GM11168 (cell line): ENCODE measurements around the gene SMG7.

Experiments used
- in situ Hi-C: fragments of 300-500 bp; cut with MboI; formaldehyde crosslinking; loops from one replicate; pipeline ENCODE4 v1.12.0; 2022; ENCODE audit warnings: low sequenced_read_pairs; ENCODE audit not compliant: unreplicated experiment

The SMG7 gene

DNA sequence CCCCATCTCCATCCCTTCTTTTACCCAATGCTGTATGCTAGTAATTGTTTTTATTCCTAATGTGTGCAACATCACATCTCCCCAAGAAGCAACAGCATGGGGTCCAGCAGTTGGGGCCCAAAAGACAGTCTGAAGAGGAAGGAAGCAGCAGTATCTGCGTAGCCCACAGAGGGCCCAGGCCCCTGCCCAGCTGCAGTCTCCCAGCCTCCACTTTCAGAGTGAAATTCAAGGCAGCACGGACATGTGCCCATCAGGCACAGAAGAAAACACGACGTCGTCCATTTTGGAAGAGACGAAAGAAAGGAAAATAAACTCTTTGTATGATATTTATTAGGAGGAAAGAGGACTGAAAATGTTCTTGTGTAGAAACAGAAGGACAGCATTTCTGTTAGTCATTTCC is 80.6 kb downstream of the SMG7 start:
- in situ Hi-C loops = no loop called here

- in situ Hi-C loops = no loop called here
These were observed 81.0 kb downstream of the SMG7 start for GRCh38 chr1:183553331-183553730.

- in situ Hi-C loops = no loop called here
These were observed 81.5 kb downstream of the SMG7 start for GRCh38 chr1:183553764-183554163.

GRCh38 chr1:183554577-183554976 is 82.3 kb downstream of the SMG7 start:
- in situ Hi-C loops = no loop called here

GRCh38 chr1:183559061-183559460 is 86.8 kb downstream of the SMG7 start:
- in situ Hi-C loops = no loop called here

DNA sequence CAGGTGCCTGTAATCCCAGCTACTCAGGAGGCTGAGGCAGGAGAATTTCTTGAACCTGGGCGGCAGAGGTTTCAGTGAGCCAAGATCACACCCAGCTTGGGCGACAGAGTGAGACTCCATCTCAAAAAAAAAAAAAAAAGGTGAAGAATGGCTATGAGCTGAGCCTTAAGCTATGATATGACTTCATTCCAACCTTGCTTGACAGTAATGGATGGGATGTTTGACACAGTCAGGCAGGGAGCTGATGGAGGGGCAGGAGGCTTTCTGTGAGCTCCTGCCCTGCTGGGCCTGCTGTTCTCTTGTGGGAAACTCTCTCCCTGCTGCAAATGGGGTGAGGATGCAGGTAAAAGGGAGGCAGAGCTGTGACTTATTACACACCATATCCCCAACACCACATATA is 90.4 kb downstream of the SMG7 start:
- in situ Hi-C loops = no loop called here

DNA sequence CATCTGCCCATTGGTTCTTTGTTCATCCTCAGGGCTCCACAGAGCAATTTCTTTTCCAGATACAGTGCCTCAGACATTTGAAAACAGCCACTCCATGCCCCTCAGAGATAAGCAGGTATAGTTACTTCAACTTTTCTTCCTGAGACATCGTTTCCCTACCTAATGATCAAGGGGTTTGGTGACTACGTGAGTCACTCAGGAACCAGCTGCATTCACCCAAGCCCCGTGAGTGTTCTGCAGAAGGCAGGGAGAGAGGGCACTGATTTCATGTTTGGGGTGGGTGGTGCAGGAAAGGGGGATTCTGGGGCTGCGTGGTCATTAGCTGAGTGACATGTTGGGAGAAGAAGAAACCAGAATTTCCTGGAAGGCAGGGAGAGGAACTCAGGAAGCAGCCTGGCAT is 93.0 kb downstream of the SMG7 start:
- in situ Hi-C loops = no loop called here

DNA sequence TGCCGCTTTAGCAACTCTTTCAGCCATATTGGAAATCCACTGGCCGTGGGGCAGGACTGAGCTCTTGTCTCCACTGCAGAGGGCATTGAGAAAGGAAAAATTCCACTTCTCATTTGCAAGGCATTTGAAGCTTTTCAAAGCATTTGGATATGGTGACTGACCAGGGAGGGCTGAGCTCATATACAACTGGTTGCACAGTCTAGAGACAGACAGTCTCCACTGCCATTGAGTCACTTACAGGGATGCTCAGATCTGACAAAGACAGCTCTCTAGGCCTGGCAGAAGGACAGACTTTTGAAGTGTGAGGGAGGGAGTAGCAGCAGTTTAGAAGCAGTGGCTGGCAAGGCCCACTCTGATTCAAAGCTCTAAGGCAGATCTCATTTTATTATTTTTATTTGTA is 93.7 kb downstream of the SMG7 start:
- in situ Hi-C loops = no loop called here

DNA sequence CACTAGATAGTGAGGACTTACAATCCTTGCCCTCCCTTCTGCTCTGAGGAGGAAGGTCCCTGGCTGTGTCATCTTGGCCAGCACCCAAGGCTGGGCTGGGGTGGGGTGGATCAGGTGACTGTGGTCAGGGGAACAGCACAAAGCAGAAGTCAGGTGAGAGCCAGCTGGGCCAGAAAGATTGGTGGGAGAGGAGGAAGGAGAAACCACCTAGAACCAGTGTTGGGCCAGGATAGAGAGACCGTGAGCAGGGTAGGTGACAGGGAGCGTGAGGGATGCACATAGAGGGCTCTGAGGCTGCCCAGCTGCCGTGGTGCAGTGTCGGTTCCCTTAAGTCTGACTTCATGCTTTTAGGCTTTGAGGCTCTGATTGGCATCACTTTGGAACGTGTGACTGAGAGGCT is 95.3 kb downstream of the SMG7 start:
- in situ Hi-C loops = no loop called here

GRCh38 chr1:183568176-183569021 is 96.1 kb downstream of the SMG7 start:
- in situ Hi-C loops = no loop called here

GRCh38 chr1:183569141-183569540 is 96.8 kb downstream of the SMG7 start:
- in situ Hi-C loops = no loop called here

DNA sequence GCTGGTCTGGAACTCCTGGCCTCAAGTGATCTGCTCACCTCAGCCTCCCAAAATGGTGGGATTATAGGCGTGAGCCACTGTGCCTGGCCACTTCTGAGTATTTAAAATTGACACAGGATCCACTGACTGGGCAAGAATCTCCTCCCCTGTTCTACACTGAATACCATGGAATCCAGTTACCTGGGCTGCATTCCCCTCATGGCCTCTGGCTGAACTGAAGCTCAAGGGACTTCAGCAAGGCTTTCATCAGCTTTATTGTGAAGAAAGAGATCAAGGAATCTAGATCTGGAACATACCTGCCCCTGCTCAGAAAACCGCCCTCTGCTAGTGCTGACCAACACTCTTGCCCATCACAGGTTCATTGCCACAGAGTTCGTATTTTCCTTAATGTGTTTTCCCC is 97.5 kb downstream of the SMG7 start:
- in situ Hi-C loops = no loop called here

GRCh38 chr1:183570451-183570850 is 98.2 kb downstream of the SMG7 start:
- in situ Hi-C loops = no loop called here

DNA sequence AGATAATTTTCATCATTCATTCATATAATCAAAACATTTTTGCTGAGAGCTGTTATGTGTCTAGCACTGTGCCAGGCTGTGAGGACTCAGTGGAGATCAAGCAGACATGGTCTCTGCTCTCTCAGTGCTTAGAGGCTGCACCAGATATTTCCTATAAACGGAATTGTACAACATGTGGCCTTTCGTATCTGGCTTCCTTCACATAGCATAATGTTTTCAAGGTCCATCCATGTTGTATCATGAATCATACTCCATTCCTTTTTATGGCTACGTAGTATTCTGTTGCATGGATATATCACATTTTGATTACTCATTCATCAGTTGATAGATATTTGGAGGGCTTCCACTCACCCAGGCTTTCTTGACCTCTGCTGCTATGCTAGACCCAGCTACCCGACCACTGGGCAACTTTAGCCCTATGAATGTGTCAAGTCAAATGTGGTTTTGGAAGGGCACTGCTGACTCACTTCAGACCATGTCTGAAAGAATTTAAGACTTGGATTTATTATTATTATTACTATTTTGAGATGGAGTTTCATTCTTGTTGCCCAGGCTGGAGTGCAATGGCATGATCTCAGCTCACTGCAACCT is 99.5 kb downstream of the SMG7 start:
- in situ Hi-C loops = no loop called here

- in situ Hi-C loops = no loop called here
These were observed 100.4 kb downstream of the SMG7 start for GRCh38 chr1:183572721-183573120.

DNA sequence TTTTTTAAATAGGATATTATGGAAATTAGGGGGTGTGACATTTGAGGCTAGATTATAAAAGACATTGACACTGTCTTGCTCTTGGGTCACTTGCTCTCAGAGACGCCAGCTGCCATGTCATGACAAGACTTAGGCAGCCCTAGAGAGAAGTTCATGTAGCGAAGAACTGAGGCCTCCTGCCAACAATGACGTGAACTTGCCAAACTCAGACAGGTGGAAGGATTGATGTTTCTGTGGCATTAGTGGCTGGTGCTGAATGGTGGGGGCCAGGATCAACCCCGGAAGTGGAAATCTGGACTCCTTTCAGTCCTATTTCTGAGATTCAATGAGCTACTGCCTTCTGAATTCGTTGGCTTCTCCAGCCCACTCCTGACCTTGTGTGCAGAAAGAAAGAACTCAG is 103.3 kb downstream of the SMG7 start:
- in situ Hi-C loops = no loop called here

DNA sequence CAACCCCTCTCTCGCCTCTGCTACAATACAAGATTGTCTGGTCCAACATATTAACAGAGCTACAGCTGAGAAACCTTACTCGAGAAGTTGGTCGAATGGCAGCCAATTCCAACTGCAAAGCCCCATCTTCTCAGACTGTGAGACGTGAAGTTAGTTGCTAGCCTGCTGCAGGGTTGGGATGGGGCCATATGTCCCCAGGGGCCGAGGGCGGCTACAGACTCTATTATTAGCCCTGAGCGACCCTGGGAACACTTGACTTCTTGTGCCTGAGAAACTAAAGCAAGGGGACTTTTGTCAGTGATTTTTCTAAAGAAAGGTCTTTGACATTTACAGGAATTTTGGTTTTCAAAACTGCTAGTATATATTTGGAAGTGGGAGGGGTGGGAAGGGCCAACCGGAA is 104.2 kb downstream of the SMG7 start:
- in situ Hi-C loops = no loop called here

GRCh38 chr1:183577897-183578465 is 105.7 kb downstream of the SMG7 start:
- in situ Hi-C loops = no loop called here

- in situ Hi-C loops = no loop called here
These were observed 106.6 kb downstream of the SMG7 start for GRCh38 chr1:183578856-183579255.

- in situ Hi-C loops = no loop called here
These were observed 108.0 kb downstream of the SMG7 start for GRCh38 chr1:183580281-183580682.

DNA sequence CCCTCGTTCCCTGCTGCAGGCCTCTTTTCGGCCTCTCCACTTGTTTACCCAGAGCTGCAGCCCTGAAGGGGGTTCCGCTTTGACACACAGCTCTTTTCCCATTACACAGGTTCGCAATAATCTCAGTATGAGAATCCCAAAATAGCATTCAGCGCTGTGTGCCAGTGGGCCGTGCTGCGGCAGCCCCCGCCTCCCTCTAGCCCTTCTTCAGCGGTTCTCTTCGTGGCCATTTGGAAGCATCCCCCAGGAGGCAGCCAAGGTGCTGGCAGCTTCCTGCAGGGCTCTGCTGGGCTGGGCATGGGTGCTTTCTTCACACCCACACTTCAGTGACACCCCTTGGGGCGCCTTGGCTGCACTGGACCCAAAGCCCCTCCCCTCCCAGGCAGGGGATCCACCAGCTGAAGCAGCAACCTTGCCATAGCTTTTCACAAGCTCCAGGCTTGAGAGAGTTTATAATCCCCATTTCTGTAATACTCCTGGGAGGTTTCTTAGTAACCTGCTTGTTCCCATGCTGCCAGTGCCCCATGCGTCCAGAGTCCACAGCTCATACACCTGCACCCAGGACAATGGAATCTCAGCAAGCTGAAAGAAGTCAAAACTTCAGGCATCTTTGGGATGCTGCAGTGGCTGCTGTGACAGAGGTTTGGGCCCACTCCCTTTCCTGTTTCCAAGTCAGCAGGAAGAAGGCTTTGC is 109.9 kb downstream of the SMG7 start:
- in situ Hi-C loops = no loop called here
